ENCODE results near the gene ANKRD11. TPM values are rescaled to one million over a fixed set of nuclear protein-coding genes. Genes with fewer than 3 reads are reported as not detected.
"Not testable (repeated sequence)": the region's sequence is repeated elsewhere in the genome, so short reads cannot be mapped to it uniquely, and the experiment has no call there.

The ANKRD11 gene
- polyA plus RNA-seq, 1 donor (not counting 4 experiments of a cell fraction or from before 2014, with no cell fraction given) = 30.1 TPM

- H4K20me1 ChIP-seq (ENCODE audit: control insufficient read depth, extremely low read depth, insufficient read depth, low read length) = peaks cover 43% of the 10 kb centered on the region
- no peaks in the 10 kb centered on the region for H3K9me3 ChIP-seq (ENCODE audit: control insufficient read depth, low read depth, low read length)
- H3K4me2 ChIP-seq (ENCODE audit: control insufficient read depth, extremely low read depth, insufficient read depth, low read depth, low read length) = no peak overlapping the region
- DNase-seq (ENCODE audit: low read depth, low spot score) (no peak), FAIRE-seq (no peak)
- peaks cover 34% of the 10 kb centered on the region for H3K4me1 ChIP-seq (ENCODE audit: control insufficient read depth, extremely low read depth, insufficient read depth, low read length)
- peaks cover 91% of the 10 kb centered on the region for H3K79me2 ChIP-seq (ENCODE audit: control insufficient read depth, insufficient read depth, low read length)
- TF ChIP-seq, protein P1, sequence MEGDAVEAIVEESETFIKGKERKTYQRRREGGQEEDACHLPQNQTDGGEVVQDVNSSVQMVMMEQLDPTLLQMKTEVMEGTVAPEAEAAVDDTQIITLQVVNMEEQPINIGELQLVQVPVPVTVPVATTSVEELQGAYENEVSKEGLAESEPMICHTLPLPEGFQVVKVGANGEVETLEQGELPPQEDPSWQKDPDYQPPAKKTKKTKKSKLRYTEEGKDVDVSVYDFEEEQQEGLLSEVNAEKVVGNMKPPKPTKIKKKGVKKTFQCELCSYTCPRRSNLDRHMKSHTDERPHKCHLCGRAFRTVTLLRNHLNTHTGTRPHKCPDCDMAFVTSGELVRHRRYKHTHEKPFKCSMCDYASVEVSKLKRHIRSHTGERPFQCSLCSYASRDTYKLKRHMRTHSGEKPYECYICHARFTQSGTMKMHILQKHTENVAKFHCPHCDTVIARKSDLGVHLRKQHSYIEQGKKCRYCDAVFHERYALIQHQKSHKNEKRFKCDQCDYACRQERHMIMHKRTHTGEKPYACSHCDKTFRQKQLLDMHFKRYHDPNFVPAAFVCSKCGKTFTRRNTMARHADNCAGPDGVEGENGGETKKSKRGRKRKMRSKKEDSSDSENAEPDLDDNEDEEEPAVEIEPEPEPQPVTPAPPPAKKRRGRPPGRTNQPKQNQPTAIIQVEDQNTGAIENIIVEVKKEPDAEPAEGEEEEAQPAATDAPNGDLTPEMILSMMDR (optimal IDR thresholded peaks at IDR 0.05 in 1 of 3, IDR thresholded peaks at IDR 0.05 in 1 of 3, conservative IDR thresholded peaks at IDR 0.05 in 1 of 3; ENCODE audit: extremely low read depth in 1 of 3, insufficient read depth in 2 of 3, low read length in 3 of 3) = no peak
- no peak for TF ChIP-seq EZH2 (IDR thresholded peaks at IDR 0.05; ENCODE audit: low read length)
- H3K4me3 ChIP-seq (ENCODE audit: control insufficient read depth in 2 of 3, extremely low read depth in 1 of 3, insufficient read depth in 2 of 3, low read depth in 1 of 3, low read length in 3 of 3) = no peak overlapping the region
- no peak overlapping the region for H3K27ac ChIP-seq (ENCODE audit: control insufficient read depth, insufficient read depth, low read length)
- H3K36me3 ChIP-seq (ENCODE audit: control insufficient read depth in 2 of 2, extremely low read depth in 1 of 2, insufficient read depth in 2 of 2, low read length in 2 of 2) = peaks cover 0 to 2% of the 10 kb centered on the region in 2 experiments
- no peak overlapping the region for H3K9ac ChIP-seq (ENCODE audit: control insufficient read depth, extremely low read depth, insufficient read depth, low read length)
- dilution Hi-C loops (cut with MboI; ENCODE audit: extremely low pct_ligation_motif_present, low sequenced_read_pairs) = no loop called here
- peaks cover 8% of the 10 kb centered on the region for H3K9me1 ChIP-seq (ENCODE audit: control insufficient read depth, extremely low read depth, insufficient read depth, low read length)
- H3K27me3 ChIP-seq (ENCODE audit: control insufficient read depth, extremely low read depth, insufficient read depth, low read length) = no peaks in the 10 kb centered on the region
- H2AFZ ChIP-seq (ENCODE audit: control insufficient read depth, low read length) = no peak overlapping the region
These were observed 34.7 kb downstream of the ANKRD11 start for GRCh38 chr16:89455692-89456091.

- H2AFZ ChIP-seq (ENCODE audit: control insufficient read depth, low read length) = no peak overlapping the region
- H3K9me1 ChIP-seq (ENCODE audit: control insufficient read depth, extremely low read depth, insufficient read depth, low read length) = peaks cover 8% of the 10 kb centered on the region
- H3K9ac ChIP-seq (ENCODE audit: control insufficient read depth, extremely low read depth, insufficient read depth, low read length) = no peak overlapping the region
- FAIRE-seq = no peak
- H3K27me3 ChIP-seq (ENCODE audit: control insufficient read depth, extremely low read depth, insufficient read depth, low read length) = no peaks in the 10 kb centered on the region
- peaks cover 91% of the 10 kb centered on the region for H3K79me2 ChIP-seq (ENCODE audit: control insufficient read depth, insufficient read depth, low read length)
- peaks cover 0 to 2% of the 10 kb centered on the region in 2 experiments for H3K36me3 ChIP-seq (ENCODE audit: control insufficient read depth in 2 of 2, extremely low read depth in 1 of 2, insufficient read depth in 2 of 2, low read length in 2 of 2)
- DNase-seq (ENCODE audit: low read depth, low spot score) = no peak
- H4K20me1 ChIP-seq (ENCODE audit: control insufficient read depth, extremely low read depth, insufficient read depth, low read length) = peaks cover 46% of the 10 kb centered on the region
- peaks cover 39% of the 10 kb centered on the region for H3K4me1 ChIP-seq (ENCODE audit: control insufficient read depth, extremely low read depth, insufficient read depth, low read length)
- no peak overlapping the region for H3K27ac ChIP-seq (ENCODE audit: control insufficient read depth, insufficient read depth, low read length)
- H3K9me3 ChIP-seq (ENCODE audit: control insufficient read depth, low read depth, low read length) = no peaks in the 10 kb centered on the region
- TF ChIP-seq EZH2 (IDR thresholded peaks at IDR 0.05; ENCODE audit: low read length) = no peak
- TF ChIP-seq, protein P1 (optimal IDR thresholded peaks at IDR 0.05 in 1 of 3, IDR thresholded peaks at IDR 0.05 in 1 of 3, conservative IDR thresholded peaks at IDR 0.05 in 1 of 3; ENCODE audit: extremely low read depth in 1 of 3, insufficient read depth in 2 of 3, low read length in 3 of 3) = no peak
- dilution Hi-C loops (cut with MboI; ENCODE audit: extremely low pct_ligation_motif_present, low sequenced_read_pairs) = no loop called here
- no peak overlapping the region for H3K4me2 ChIP-seq (ENCODE audit: control insufficient read depth, extremely low read depth, insufficient read depth, low read depth, low read length)
- H3K4me3 ChIP-seq (ENCODE audit: control insufficient read depth in 2 of 3, extremely low read depth in 1 of 3, insufficient read depth in 2 of 3, low read depth in 1 of 3, low read length in 3 of 3) = no peak overlapping the region
These were observed 35.2 kb downstream of the ANKRD11 start for GRCh38 chr16:89455178-89455577.

DNA sequence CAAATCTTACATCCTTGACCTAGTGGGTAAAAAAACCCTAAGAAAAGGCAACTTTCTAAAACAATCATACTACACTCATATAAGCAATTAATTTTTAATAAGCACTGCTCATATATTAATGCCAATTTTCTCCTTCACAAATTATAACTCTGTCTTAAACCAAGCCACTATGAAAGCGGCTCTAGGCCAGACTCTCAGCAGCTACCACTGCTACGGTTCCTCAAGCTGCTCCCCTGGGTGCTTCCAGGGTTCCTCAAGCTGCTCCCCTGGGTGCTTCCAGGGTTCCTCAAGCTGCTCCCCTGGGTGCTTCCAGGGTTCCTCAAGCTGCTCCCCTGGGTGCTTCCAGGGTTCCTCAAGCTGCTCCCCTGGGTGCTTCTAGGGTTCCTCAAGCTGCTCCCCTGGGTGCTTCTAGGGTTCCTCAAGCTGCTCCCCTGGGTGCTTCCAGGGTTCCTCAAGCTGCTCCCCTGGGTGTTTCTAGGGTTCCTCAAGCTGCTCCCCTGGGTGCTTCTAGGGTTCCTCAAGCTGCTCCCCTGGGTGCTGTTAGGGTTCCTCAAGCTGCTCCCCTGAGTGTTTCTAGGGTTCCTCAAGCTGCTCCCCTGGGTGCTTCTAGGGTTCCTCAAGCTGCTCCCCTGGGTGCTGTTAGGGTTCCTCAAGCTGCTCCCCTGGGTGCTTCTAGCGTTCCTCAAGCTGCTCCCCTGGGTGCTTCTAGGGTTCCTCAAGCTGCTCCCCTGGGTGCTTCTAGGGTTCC, 35.8 kb downstream of the ANKRD11 start:
- Histone ChIP-seq H4K20me1 (ENCODE audit: control insufficient read depth, extremely low read depth, insufficient read depth, low read length) (peaks cover 51% of the 10 kb centered on the region), H3K4me1 (ENCODE audit: control insufficient read depth, extremely low read depth, insufficient read depth, low read length) (peaks cover 45% of the 10 kb centered on the region), H3K79me2 (ENCODE audit: control insufficient read depth, insufficient read depth, low read length) (peaks cover 91% of the 10 kb centered on the region)
- dilution Hi-C loops (cut with MboI; ENCODE audit: extremely low pct_ligation_motif_present, low sequenced_read_pairs); DNase-seq (ENCODE audit: low read depth, low spot score); H3K27me3 ChIP-seq (ENCODE audit: control insufficient read depth, extremely low read depth, insufficient read depth, low read length); H3K9me3 ChIP-seq (ENCODE audit: control insufficient read depth, low read depth, low read length); H3K4me3 ChIP-seq (ENCODE audit: control insufficient read depth in 2 of 3, extremely low read depth in 1 of 3, insufficient read depth in 2 of 3, low read depth in 1 of 3, low read length in 3 of 3); H3K36me3 ChIP-seq (ENCODE audit: control insufficient read depth in 2 of 2, extremely low read depth in 1 of 2, insufficient read depth in 2 of 2, low read length in 2 of 2); H3K9me1 ChIP-seq (ENCODE audit: control insufficient read depth, extremely low read depth, insufficient read depth, low read length); H3K27ac ChIP-seq (ENCODE audit: control insufficient read depth, insufficient read depth, low read length); H3K9ac ChIP-seq (ENCODE audit: control insufficient read depth, extremely low read depth, insufficient read depth, low read length); H2AFZ ChIP-seq (ENCODE audit: control insufficient read depth, low read length); H3K4me2 ChIP-seq (ENCODE audit: control insufficient read depth, extremely low read depth, insufficient read depth, low read depth, low read length); FAIRE-seq: not testable (repeated sequence)
